GM13977 (cell line): ENCODE data around the gene ALOX5AP.

Experiments
- DNase-seq: peaks from one replicate; pipeline ENCODE4 v3.0.0; 2012; ENCODE audit warnings: low spot score
- CTCF ChIP-seq: IDR thresholded peaks from 2 replicates; pipeline ENCODE4 v1.5.1; 2012; ENCODE audit warnings: mild to moderate bottlenecking, control low read depth; ENCODE audit not compliant: insufficient read depth; ENCODE audit errors: extremely low read depth, missing control alignments
- in situ Hi-C: fragments of 300-500 bp; cut with MboI; formaldehyde crosslinking; loops from one replicate; pipeline ENCODE4 v1.12.0; 2022; ENCODE audit warnings: low sequenced_read_pairs, low pct_unique_long_range_greater_than_20kb, mixed read lengths, inconsistent platforms; ENCODE audit not compliant: unreplicated experiment

ALOX5AP gene

GRCh38 chr13:30757026-30757742, 21.8 kb downstream of the ALOX5AP start:
- in situ Hi-C loops, result no loop called here
- DNase-seq, result no peak
- no peak for TF ChIP-seq CTCF

GRCh38 chr13:30759748-30760147, 24.4 kb downstream of the ALOX5AP start:
- no peak for DNase-seq
- TF ChIP-seq CTCF, result no peak
- in situ Hi-C loops, result no loop called here

GRCh38 chr13:30762643-30763042, 27.3 kb downstream of the ALOX5AP start:
- in situ Hi-C loops, result no loop called here
- no peak for DNase-seq
- TF ChIP-seq CTCF, result no peak

GRCh38 chr13:30763786-30764413, 28.6 kb downstream of the ALOX5AP start:
- TF ChIP-seq CTCF, result no peak
- in situ Hi-C loops, result no loop called here
- no peak for DNase-seq

GRCh38 chr13:30766231-30766630, 30.9 kb downstream of the ALOX5AP start:
- TF ChIP-seq CTCF, result no peak
- no peak for DNase-seq
- in situ Hi-C loops, result no loop called here

- in situ Hi-C loops, result no loop called here
- DNase-seq, result no peak
- no peak for TF ChIP-seq CTCF
Measured at GRCh38 chr13:30770929-30771328, 35.6 kb downstream of the ALOX5AP start.
